GM10248 (cell line): ENCODE data around the gene TBX5.

Experiments used
- CTCF ChIA-PET: fragments of 300-600 bp; sonication (Branson Sonifier 250); formaldehyde crosslinking; extraction: SDS; loops from one replicate; lab custom pipeline; 2021; ENCODE audit warnings: antibody characterized with exemption; lab: Yijun Ruan, JAX
- POLR2A ChIA-PET: fragments of 350-650 bp; sonication (Branson Sonifier 250); formaldehyde crosslinking; extraction: SDS; loops from one replicate; lab custom pipeline; 2020; ENCODE audit warnings: antibody characterized with exemption; lab: Yijun Ruan, JAX
- DNase-seq: peaks from one replicate; pipeline ENCODE4 v3.0.0; 2012; ENCODE audit errors: extremely low spot score
- TF ChIP-seq, protein P1 (sequence below): IDR thresholded peaks from 2 replicates; pipeline ENCODE4 v1.5.1; 2012; ENCODE audit warnings: mild to moderate bottlenecking, low read depth; ENCODE audit errors: extremely low read depth, missing control alignments, control extremely low read depth

TBX5 gene

DNA sequence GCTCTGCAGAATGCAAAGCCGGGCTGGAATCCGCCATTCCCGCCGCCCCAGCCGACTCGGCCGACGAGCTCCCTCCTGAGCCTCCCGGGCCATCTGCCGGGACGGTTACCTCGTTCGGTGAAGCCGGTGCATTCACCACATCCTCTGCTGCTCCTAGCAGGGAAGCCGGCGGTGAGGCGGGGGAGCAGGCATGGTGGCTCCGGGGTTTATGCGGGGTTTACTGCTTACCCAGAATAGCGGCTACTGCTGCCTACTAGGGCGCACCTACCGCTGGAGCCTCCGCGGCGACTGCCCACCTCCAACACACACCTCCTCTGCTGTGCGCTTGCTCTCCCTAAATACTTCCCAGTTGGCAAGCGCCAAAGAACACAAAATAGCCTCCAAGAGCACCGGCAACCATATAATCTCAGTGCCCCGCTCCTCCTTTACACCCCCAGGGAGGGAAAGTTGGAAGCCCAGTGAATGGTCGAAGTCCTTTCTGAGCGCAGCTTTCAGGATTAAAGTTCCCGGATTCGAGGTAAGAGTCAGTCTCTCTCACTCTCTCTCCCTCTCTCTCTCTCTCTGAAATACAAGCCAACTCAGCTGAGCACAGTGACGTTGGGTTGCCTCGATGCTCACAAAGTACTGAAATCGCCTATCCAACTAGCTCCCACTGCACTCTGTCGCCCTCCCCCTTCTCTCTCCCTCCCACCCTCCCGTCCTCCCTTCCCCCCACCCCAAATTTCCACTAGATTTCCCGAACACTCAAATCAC is at the start of gene TBX5:
Gene TBX5, minus strand, starts transcription at position 626 of the 753 bp plus-strand sequence. CDS start 2,246 bp downstream, outside the sequence.
- DNase-seq: no peak
- CTCF ChIA-PET: no interaction called here
- TF ChIP-seq, protein P1, sequence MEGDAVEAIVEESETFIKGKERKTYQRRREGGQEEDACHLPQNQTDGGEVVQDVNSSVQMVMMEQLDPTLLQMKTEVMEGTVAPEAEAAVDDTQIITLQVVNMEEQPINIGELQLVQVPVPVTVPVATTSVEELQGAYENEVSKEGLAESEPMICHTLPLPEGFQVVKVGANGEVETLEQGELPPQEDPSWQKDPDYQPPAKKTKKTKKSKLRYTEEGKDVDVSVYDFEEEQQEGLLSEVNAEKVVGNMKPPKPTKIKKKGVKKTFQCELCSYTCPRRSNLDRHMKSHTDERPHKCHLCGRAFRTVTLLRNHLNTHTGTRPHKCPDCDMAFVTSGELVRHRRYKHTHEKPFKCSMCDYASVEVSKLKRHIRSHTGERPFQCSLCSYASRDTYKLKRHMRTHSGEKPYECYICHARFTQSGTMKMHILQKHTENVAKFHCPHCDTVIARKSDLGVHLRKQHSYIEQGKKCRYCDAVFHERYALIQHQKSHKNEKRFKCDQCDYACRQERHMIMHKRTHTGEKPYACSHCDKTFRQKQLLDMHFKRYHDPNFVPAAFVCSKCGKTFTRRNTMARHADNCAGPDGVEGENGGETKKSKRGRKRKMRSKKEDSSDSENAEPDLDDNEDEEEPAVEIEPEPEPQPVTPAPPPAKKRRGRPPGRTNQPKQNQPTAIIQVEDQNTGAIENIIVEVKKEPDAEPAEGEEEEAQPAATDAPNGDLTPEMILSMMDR: no peak
- POLR2A ChIA-PET: no interaction called here

DNA sequence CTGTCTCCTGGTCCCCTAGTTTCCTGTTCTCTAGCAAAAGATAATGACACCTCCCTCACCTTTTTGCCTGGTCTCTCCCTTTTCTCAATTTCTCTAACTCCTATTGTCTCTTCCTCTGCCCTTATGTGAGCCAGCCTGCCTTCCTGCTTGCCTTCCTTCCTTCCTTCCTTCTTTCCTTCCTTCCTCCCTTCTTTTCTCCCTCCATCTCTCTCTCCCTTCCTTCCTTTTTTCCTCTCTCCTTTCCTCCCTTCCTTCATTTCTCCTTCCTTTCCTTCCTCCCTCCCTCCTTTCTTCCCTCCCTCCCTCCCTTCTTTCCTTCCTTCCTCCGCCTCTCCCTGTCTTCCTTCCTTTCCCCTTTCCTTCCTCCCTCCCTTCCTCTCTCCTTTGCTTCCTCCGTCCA is 45.7 kb upstream of the TBX5 start:
- POLR2A ChIA-PET: no interaction called here
- TF ChIP-seq, protein P1: no peak
- DNase-seq: no peak
- CTCF ChIA-PET: no interaction called here

DNA sequence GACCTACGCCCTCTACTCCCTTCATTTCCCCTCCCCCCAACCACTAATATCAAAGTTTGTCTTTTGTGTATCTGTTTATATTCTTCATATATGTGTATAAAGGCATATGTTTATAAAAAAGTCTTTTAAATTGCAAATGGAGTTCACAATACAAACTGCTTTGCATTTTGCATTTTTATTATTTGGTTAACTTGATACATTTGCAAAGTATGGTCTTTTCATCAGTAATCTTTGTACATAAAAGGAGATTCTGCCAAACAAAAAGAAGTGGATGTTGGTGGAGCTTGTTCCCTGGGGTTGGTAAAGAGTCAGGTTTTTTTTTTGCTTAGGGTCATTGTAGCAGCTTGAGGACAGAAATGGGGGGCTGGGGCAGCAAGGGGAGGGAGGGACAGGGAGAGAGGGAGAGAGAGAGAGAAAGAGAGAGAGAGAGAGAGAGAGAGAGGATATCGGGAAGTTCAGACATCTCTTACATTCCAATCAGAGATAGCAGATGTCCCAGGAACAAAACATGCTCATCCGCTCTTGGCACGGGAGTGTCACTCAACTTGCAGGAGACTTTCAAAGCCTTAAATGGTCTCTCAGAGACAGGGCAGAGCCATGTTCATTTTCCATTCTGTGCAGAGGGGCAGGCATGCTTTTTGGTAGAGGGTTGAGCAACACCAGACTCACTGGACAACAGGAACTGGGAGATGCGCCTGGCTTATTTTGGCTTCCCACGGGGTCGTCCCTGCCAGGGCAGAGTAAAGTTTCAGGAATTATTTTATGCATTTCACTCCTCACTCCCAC is 44.8 kb upstream of the TBX5 start:
- no peak for DNase-seq
- CTCF ChIA-PET: no interaction called here
- POLR2A ChIA-PET: no interaction called here
- TF ChIP-seq, protein P1: no peak

DNA sequence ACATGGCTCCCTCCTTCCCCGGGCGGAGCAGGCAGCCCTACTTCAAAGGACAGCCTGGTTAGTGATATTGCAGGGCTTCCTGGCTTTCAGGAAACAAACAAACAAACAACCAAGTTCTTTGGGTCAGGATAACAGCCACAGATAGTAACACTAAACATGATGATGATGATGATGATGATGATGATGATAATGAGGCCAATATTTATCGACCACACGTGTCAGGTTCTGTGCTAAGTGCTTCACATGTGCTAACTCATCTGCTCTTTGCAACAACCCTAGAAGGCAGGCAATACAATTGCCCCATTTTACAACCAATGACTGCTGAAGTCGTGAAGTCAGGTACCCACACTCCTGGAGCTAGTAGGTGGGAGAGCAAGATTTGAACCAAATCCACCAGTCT is 44.1 kb upstream of the TBX5 start:
- CTCF ChIA-PET: no interaction called here
- POLR2A ChIA-PET: no interaction called here
- TF ChIP-seq, protein P1: no peak
- no peak for DNase-seq

DNA sequence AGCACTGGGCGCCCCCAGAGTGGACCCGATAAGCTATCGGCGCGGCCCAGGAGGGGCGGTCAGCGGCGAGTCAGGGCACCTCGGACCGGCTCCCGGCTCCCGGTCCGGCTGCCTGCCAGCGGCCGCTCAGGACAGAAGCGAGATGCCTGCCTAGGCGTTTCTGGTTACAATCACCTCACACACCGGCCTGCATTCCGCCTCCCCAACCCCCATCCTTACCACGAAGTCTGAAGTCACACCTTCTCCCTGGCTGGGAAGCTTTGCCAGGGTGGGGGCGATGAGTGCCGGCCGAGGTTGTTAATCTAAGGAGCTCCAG is 42.6 kb upstream of the TBX5 start:
- DNase-seq: no peak
- ChIA-PET CTCF (no interaction called here), POLR2A (no interaction called here)
- TF ChIP-seq, protein P1: no peak

DNA sequence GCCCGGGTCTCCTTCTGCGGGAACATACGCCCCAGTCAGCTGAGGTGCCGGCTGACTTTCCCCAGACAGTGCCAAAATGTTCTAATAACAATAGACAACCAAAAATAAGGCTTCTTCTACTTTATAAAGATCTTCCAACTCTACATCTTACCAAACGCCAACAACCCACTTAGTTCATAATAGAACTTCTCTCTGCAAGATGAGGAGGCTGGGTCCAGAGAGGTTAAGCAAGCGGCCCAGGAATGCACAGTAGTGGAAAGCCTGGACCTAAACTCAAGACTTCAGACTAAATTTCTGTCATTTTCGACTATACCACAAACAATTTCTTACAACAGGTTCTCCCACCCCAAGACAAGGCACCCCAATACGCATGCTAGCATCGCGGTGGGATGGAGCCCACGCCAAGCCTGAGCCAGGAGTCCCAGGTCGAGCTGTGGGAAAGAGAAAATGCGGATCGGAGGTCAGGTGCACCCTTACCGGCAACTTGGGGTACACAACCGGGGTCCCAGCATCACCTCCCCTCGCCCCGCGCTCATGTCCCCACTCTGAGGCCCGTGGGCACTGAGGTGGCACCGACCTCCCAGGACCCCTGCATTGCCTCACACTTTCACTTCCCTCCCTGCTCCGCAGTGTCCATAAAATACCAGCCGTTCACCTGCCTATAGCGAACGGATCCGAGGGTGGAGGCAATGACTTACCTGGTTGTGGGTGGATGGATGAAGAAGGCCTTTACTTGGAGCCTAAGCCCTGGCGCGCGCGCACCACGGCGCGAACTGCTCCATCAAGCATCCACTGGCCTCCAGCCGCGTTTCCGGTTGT is 42.1 kb upstream of the TBX5 start:
- TF ChIP-seq, protein P1: no peak
- ChIA-PET CTCF (no interaction called here), POLR2A (no interaction called here)
- no peak for DNase-seq
